HG02943 (cell line): ENCODE results near the gene TMCO6.
A peak's percentile ranks its signal among the peaks of the same experiment; 100 is the strongest.
"Not testable (repeated sequence)": the region's sequence is repeated elsewhere in the genome, so short reads cannot be mapped to it uniquely, and the experiment has no call there.

Experiments used
- ATAC-seq: cut with Tn5 transposase; IDR thresholded peaks from one replicate; pipeline ENCODE4 v1.9.1; 2021; ENCODE audit warnings: mild to moderate bottlenecking, low read depth, moderate library complexity; ENCODE audit not compliant: unreplicated experiment

The TMCO6 gene

DNA sequence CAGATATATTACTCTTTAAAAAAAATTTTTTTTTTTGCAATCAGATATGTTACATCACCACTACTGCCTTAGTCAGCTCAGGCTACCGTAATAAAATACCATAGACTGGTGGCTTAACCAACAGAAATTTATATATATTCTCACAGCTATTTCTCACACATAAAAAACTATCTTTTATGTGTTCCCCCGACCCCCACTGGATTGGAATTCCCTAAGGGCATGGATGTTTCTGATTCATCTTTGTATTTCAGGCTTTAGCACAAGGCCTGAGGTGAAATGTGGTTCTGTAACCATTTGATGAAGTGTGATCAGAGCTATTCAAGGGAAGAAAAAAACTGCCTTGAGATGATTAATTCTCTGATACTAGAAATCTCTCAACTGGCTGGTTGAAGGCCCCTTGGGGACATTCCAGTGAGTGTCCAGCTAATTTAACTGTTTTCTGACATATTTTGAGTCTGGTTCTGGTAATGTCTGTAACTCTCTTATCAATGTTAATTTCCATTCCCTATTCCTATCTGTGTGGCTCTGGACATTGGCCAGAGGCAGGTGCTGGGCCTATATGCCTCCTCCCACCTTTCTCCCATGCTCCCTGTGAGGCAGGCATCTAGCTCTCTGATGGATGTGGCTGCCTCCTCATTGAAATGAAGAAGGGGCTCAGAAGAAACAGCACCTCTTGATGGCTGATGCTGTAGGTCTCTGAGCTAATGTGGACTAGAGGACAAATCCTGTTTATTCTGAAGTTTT lies 8.8 kb upstream of the TMCO6 start:
- no peak for ATAC-seq

DNA sequence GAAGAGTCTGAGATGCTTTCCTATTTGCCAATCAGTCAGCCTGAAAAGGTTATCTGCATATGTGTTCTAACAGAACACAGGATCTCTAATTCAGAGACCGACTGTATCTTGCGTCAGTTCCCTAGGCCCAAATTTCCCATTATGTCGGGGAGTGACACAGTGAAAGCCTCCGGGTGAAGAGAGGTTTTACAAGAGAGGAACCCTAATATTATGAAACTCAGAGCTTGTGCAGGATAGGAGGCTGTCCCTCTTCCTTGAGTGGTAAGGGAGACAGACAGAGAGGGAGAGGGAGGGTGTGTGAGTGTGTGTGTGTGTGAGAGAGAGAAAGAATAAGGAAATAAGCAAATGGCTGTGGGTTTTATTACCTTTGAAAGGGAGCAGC lies 8.2 kb upstream of the TMCO6 start:
- no peak for ATAC-seq

DNA sequence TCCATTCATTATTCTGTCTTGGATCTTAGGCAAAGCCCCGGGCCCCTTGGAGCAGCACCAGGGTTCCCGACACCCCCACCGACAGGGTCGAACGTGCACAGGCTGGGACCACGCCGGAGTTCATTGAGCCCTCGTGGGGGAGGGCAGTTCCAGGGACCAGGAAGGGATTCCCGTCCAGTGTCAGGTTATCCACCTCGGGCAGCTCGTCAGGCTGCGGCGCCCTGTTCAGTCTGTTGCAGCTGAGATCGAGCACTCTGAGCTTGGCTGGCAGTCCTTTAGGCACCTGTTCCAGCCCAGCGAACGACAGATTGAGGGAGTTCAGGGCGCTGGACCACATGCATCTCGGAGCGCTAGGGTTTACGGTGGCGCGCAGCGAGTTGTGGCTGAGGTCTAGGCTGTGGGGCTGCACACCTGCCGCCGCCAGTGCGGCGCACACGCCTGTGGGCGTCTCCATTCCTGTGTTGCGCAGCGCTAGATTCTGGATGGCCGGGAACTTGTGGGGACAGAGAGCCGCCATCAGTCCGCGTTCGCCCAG lies 7.4 kb upstream of the TMCO6 start:
- peak; percentile 22 for ATAC-seq

DNA sequence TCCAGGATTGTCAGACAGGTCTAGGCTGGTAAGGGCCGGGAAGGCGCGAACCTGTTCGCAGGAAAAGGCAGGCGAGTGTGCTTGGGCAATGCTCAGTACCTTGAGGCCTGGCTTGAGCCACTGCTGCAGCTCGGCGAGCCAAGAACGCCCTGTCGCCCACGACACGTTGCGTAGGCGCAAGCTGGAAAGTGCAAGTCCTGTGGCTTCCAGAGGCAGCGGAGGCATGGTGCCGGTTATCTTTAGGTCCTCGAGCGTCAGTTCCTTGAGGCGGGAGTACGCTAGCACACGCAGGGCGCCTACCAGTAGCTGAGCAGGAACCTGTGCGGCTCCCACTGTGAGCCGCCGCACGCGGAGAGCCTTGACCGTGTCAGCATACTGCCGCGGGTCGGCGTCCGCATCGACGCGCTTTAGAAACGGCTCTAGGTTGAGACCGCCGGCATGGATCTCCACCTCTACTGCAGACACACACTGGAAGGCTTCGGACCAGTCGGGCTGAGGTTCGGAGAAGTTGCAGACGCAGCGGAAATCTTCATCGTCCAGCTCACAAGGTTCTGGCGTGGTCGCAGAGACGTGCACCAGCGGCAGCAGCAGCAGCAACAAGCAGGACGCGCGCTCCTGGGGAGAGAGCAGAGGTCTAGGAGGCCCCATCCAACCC lies 6.8 kb upstream of the TMCO6 start:
- ATAC-seq, result peak; percentile 59

DNA sequence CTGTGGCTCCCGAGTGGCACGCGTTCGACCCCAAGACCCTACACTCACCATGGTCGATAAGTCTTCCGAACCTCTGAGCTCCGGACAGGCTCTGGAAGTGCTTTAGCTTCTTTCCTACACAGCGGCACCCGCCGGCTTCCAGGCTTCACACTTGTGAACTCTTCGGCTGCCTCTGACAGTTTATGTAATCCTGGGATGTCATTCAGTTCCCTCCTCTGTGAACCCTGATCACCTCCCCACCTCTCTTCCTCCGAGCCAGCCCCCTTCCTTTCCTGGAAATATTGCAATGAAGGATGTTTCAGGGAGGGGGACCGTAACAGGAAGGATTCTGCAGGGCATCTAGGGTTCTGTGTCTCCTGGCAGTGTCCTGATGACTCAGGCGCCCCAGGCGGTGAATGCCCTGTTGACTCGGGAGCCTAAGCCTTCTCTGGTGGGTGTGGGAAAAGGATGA lies 6.2 kb upstream of the TMCO6 start, which contains the start of gene CD14:
TSS of gene CD14 (minus strand) at position 155 of the 451 bp plus-strand sequence. CDS start at position 51, 104 bp downstream.
- ATAC-seq, result peak; percentile 33

DNA sequence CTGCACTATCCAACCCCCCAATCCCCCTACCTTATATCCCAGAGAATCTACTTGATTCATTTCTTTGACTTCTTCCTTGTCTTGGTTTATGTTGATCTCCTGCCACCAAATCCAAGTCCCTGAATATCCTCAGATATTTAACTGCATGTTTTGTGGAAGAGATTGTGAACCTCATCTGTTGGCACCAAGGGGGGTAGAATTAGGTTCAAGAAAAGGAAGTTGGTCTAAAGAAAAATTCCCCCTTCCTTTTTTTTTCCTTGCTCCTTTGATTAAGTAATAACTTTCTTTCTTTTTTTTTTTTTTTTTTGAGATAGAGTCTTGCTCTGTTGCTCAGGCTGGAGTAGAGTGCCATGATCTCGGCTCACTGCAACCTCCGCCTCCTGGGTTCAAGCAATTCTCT lies 5.8 kb upstream of the TMCO6 start:
- ATAC-seq, result no peak

DNA sequence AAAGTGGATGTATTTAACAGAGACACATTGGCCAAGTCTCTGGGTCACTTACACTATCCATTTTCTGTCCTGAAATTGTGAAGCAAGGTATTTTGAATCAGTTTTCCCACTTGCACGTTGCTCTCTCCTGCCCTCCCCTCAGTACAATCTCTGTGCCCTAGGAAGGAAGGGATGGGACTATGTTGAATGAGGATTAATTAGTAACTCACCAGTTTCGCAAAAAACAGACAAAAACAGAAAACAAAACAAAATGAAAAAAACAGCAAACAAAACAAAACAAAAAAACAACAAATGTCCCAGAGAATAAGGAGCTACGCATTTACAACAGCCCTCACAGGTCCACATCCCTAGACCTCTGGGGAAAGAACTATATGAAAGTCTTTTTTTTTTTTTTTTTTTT lies 5.1 kb upstream of the TMCO6 start:
- ATAC-seq, result no peak

DNA sequence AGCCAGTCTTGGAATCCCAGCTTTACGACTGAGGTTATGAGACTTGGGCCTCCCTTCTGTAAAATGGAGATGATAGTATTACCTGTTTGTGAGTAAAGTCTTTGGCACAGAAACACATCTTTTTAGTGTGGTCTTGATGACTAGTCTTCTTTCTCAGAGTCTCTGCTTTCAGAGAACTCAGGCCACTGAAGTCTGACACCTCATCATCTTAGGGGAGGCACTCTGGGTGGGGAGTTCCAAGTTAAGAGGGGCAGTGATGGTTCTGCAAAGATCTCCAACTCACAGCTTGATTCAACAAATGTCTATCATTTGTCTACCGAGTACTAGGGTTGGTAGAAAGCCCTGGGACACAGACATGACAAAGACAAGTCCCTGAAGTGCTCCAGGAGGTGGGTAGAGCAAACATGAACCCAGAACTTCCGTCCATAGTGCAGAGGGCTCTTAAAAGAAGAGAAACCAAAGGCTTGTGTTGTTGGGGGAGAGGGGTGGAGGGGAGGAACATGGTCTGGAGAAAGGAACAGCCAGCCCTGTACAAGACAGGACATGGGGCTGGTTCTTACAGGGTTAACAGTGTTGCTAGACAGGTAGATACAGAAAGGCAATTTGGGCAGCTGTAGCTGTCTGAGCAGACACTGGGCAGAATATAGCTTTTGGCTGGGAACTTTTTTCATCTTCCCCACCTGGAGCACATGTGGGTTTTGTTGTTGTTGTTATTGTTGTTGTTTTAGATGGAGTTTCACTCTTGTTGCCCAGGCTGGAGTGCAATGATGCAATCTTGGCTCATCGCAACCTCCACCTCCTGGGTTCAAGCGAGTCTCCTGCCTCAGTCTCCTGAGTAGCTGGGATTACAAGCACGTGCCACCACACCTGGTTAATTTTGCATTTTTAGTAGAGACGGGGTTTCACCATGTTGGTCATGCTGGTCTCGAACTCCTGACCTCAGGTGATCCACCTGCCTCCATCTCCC lies 3.7 kb upstream of the TMCO6 start:
- no peak for ATAC-seq

DNA sequence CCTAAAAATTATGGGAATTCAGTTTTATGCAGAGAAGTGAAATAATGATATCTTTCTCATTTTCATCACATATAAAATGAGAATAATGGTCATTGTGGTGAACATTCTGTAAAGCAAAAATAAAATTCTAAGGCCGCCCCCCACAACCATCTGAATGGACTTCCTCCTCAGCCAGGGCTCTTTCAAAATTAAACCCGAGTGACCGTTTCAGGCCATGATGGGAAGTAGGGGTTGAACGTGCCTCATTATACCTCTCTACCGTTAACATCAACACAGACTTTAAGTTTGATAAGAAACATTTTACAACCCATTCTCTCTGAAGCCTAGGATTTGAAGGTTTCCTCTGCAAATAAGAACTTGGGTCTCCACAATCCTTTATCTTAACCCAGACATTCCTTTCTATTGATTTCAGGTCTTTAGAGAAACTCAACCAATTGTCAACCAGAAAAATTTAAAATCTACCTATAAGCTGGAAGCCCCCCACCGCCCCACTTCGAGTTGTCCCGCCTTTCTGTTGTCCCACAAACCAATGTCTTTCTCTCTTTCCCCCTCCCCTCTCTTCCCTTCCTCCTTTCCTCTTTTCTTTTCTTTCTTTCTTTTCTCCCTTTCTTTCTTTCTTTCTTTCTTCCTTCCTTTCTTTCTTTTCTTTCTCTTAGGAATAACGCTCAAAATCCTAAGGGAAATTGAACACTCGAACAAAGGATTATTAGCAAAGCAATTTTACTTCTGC lies 1.7 kb upstream of the TMCO6 start:
- no peak for ATAC-seq

DNA sequence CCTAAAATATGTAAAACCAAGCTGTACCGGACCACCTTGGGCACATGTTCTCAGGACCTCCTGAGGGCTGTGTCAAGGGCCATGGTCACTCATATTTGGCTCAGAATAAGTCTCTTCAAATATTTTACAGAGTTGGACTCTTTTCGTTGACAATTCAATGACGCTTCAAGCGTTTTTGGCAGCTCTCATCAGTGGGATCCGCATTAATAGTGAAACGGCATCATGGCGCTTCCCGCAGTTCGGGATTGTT lies 428 bp upstream of the TMCO6 start:
- not testable (repeated sequence) for ATAC-seq

DNA sequence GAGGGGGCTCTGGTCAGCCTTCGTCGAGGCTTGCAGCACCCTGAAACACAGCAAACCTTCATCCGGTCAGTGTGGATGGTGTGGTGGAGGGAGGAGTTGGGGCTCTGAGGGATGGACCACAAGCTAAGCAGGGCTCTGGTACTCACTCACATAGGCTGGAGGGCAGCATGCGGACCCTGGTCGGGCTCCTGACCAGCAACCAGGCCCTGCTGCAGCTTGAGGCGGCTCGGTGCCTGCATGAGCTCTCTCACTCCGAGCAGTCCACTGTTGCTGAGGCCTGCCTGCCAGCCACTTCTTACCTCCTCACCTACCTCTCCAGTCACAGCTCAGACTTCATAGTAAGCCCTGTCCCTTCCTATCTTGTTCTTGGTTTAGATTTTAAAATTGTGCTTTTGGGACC lies 2.5 kb downstream of the TMCO6 start:
- no peak for ATAC-seq

DNA sequence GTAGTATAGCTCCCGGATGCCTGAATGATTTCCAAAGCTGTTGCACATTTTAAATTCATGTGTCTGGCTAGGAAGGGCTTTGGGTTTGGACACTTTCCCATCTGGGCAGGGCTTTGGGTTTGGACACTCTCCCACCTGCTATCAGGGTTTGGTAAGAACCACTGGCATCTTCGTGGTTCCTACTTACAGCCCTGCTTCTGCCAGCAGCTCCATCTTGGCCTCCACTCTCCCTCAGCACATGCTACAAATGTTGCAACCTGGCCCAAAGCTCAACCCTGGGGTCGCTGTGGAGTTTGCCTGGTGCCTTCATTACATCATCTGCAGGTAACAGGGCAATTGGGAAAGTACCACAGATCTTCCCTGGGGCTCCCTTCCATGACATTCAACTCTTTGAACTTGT lies 3.5 kb downstream of the TMCO6 start:
- no peak for ATAC-seq

DNA sequence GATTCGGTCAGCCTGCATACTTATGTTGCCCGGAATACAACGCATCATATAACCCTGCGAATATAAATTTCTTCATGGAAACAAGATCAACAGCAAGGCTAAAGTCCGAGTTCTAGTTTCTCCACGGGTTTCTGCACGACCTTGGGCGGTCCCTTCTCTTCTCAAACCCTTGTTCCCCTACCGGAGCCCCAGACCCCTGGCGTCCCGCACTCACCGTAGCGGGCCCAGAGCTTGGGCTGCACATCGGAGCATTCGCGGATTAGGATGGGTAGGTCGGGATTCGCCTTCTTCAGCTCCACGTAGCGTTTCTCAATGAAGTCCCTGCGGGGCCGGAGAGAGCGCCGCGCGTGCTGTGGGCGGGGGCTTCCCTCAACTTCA lies 7.8 kb downstream of the TMCO6 start:
- ATAC-seq, result peak; percentile 33

DNA sequence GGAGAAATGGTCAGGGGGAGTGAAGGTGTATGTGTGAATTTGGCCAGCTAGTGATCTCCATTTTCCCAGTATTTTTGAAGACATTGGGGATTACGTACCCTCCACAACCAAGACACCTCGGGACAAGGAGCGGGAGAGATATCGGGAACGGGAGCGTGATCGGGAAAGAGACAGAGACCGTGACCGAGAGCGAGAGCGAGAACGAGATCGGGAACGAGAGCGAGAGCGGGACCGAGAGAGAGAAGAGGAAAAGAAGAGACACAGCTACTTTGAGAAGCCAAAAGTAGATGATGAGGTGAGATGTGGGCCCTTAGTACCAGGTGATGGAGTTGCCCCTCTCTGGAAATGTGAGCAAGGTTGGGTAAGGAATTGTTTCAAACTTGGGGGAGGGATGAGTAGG lies 19.6 kb downstream of the TMCO6 start:
- ATAC-seq, result no peak

DNA sequence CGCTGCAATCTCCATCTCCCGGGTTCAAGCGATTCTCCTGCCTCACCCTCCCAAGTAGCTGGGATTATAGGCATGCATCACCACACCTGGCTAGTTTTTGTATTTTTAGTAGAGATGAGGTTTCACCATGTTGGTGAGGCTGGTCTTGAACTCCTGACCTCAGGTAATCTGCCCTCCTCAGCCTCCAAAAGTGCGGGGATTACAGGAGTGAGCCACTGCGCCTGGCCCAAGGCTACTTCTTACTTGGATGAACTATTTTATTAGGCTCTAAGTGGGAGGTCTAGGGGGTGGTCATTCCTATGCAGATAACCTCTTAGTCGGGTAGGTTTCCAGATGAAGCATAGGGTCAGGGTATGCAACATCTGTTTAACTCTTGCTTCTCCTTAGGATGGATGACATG lies 21.1 kb downstream of the TMCO6 start:
- ATAC-seq, result not testable (repeated sequence)

DNA sequence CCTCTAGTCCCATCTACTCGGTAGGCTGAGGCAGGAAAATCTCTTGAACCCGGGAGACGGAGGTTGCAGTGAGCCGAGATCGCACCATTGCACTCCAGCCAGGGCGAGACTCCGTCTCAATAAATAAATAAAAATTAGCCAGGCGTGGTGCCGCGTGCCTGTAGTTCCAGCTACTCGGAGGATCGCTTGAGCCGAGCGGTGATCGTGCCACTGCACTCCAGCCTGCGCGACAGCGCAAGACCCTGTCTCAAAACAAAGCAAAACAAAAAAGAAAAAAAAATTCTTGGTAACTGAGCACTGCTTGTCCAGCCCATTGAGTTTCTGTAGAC lies 24.7 kb downstream of the TMCO6 start:
- no peak for ATAC-seq

DNA sequence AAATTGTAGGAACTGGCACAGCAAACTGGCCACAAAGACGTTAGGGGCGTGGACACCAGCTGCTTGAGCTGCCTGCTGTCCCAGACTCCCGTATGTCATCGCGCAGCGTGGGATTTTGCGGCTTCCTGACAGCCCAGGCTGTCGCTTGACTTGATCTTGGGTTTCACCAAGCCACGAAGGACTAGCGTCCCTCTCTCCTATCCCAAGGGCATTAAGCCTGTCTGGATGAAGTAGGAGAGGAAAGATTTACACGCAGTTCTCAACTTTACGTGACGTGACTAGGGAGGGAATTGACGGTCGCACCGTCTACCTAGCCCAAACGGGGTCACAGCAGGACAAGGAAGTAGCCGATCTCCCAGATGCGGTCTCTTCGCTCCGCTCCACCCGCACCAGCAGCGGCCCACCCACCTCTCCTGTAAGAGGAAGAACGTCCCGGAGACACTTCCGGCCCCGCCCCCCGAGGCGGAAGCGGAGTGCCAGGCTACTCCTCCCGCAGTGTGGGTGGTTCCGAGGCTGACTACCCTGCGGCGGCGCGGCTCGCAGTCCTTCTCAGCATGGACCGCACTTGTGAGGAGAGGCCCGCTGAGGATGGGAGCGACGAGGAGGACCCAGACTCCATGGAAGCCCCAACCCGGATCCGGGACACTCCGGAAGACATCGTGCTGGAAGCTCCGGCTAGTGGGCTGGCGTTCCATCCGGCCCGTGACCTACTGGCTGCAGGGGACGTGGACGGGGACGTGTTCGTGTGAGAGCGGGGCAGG lies 25.3 kb downstream of the TMCO6 start, which contains the start of gene WDR55:
TSS of gene WDR55 (plus strand) at position 546 of the 761 bp plus-strand sequence. CDS start at position 555, 9 bp downstream.
- peak; percentile 95 for ATAC-seq

DNA sequence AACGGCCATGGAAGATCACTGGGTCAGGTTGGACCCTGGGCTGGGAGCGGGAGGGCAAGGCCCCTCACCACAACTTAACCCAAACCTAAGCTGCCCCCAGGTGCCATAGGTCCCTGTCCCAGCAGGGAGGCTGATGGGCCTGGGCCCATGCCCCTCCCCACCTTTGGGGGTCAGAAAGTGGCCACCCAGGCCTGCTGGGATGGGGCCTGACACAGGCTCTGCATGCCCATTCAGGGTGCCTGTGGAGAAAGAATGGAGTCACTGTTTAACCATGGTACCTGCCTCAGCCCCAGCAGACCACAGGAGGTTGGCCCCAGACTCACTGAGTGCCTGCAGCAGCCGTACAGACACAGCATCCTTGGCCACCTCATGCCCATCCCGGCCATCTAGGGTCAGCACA lies 31.8 kb downstream of the TMCO6 start:
- not testable (repeated sequence) for ATAC-seq

DNA sequence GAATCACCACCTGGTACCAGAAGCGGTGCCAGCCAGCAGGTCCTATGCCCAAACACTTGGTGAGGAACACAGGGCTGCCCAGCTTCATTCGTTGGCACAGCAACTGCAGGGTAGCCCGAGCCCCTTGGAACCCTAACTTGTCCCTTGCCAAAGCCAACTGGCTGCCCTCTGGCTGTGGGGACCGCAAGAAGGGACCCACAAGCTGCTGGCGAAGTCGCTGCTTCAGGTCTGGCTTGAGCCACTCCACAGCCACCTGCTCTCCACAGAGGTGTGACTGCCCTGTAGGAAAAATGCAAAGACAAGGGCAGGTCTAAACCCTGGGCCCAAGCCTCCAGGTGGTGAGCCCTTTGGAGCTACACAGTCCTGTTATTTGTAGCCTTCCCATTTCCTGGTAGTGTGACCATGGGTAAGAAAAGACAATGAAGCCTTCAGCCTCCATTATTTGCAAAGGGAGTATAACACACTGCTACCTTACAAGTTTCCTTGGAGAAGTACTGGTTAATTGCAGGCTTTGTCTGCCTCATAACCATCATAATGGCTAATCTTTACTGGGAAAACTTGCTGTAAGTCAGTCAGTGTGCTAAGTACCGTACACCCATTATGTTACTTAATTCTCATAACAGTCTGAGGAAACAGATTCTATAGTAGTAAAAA lies 32.3 kb downstream of the TMCO6 start:
- ATAC-seq, result no peak
